OCI-LY7 (cell line): ENCODE results near the gene RTP5. TPM values are rescaled to one million over a fixed set of nuclear protein-coding genes. Genes with fewer than 3 reads are reported as not detected.

Experiments used
- BruUV-seq: library from RNA; stranded (reverse); fragments of 400-500 nt; replicated peaks from 2 replicates; lab custom pipeline; 2021; lab: Mats Ljungman, UMichigan
- CTCF ChIA-PET: fragments of 300-600 bp; sonication (Branson Sonifier 250); formaldehyde crosslinking; loops from one replicate; lab custom pipeline; 2022; ENCODE audit warnings: antibody characterized with exemption; ENCODE audit not compliant: unreplicated experiment; lab: Charles Lee
- POLR2A ChIA-PET: fragments of 300-600 bp; sonication (Branson Sonifier 250); formaldehyde crosslinking; loops from one replicate; lab custom pipeline; 2022; ENCODE audit warnings: antibody characterized with exemption; lab: Charles Lee
- DNase-seq: peaks from one replicate; pipeline ENCODE4 v3.0.0-alpha.2; 2015; ENCODE audit warnings: low spot score
- H2AFZ ChIP-seq: fragments of 200-600 bp; sonication (generic), shearing (Covaris generic); 2 replicates; pipeline ENCODE4 v1.6.1; 2014; ENCODE audit warnings: mild to moderate bottlenecking, antibody characterized with exemption, low read length, moderate library complexity
- H3K27ac ChIP-seq: fragments of 200-600 bp; sonication (generic); 2 replicates; pipeline ENCODE4 v1.5.1; 2014; ENCODE audit warnings: mixed run types, low read depth, mild to moderate bottlenecking, moderate library complexity, low read length, inconsistent platforms; ENCODE audit not compliant: poor library complexity, severe bottlenecking
- H3K36me3 ChIP-seq: fragments of 200-600 bp; sonication (generic); 2 replicates; pipeline ENCODE4 v1.6.1; 2014; ENCODE audit warnings: mild to moderate bottlenecking, antibody characterized with exemption, low read length, moderate library complexity, mixed read lengths; ENCODE audit not compliant: insufficient read depth
- H3K4me1 ChIP-seq: fragments of 200-600 bp; sonication (generic); 2 replicates; pipeline ENCODE4 v1.5.1; 2014; ENCODE audit warnings: mild to moderate bottlenecking, low read length; ENCODE audit not compliant: insufficient read depth, poor library complexity, severe bottlenecking
- H3K4me2 ChIP-seq: fragments of 200-600 bp; sonication (generic); 2 replicates; pipeline ENCODE4 v1.6.1; 2014; ENCODE audit warnings: mild to moderate bottlenecking, low read length
- H3K4me3 ChIP-seq: fragments of 200-600 bp; sonication (generic); 2 replicates; pipeline ENCODE4 v1.5.1; 2014; ENCODE audit warnings: mild to moderate bottlenecking, low read depth, low read length; ENCODE audit not compliant: poor library complexity, severe bottlenecking
- H3K79me2 ChIP-seq: fragments of 200-600 bp; sonication (generic); 2 replicates; pipeline ENCODE4 v1.6.1; 2016; ENCODE audit warnings: low read depth, mild to moderate bottlenecking, low read length, moderate library complexity, mixed read lengths; ENCODE audit not compliant: insufficient read depth
- H3K9me2 ChIP-seq: fragments of 200-600 bp; sonication (generic); 2 replicates; pipeline ENCODE4 v1.6.1; 2016; ENCODE audit warnings: mild to moderate bottlenecking, low read length, mixed read lengths; ENCODE audit not compliant: insufficient read depth
- H3K9me3 ChIP-seq: fragments of 200-600 bp; sonication (generic); 2 replicates; pipeline ENCODE4 v1.6.1; 2014; ENCODE audit warnings: mild to moderate bottlenecking, mixed run types, low read length, mixed read lengths
- H4K20me1 ChIP-seq: fragments of 200-600 bp; sonication (generic); 2 replicates; pipeline ENCODE4 v1.6.1; 2014; ENCODE audit warnings: mild to moderate bottlenecking, antibody characterized with exemption, low read length, moderate library complexity, mixed read lengths; ENCODE audit not compliant: insufficient read depth
- CTCF ChIP-seq: fragments of 200-600 bp; sonication (generic); conservative IDR thresholded peaks from 2 replicates; pipeline ENCODE4 v1.5.1; 2014; ENCODE audit warnings: mild to moderate bottlenecking, antibody characterized with exemption, low read length, moderate library complexity, mixed read lengths
- EZH2phosphoT487 ChIP-seq: fragments of 200-600 bp; sonication (generic); IDR thresholded peaks from 2 replicates; pipeline ENCODE4 v1.6.1; 2018; ENCODE audit warnings: low read depth, borderline replicate concordance, mild to moderate bottlenecking, mixed run types, antibody characterized with exemption, low read length, moderate library complexity, mixed read lengths
- intact Hi-C: fragments of 100-400 bp; cut with micrococcal nuclease; formaldehyde crosslinking; loops from one replicate; pipeline ENCODE4 v1.10.0; 2022; ENCODE audit not compliant: unreplicated experiment
- total RNA-seq, 2 experiments: library from RNA; depleted of rRNA in 1 of 2; stranded (reverse); fragments of >200 nt in 1 of 2; shearing (Covaris generic) in 1 of 2; gene quantifications; 2 replicates each; pipeline ENCODE4 v1.2.3, GENCODE V29; 2014 to 2022

RTP5 gene
- total RNA-seq, 2 experiments from 2014 or later, result not detected

DNA sequence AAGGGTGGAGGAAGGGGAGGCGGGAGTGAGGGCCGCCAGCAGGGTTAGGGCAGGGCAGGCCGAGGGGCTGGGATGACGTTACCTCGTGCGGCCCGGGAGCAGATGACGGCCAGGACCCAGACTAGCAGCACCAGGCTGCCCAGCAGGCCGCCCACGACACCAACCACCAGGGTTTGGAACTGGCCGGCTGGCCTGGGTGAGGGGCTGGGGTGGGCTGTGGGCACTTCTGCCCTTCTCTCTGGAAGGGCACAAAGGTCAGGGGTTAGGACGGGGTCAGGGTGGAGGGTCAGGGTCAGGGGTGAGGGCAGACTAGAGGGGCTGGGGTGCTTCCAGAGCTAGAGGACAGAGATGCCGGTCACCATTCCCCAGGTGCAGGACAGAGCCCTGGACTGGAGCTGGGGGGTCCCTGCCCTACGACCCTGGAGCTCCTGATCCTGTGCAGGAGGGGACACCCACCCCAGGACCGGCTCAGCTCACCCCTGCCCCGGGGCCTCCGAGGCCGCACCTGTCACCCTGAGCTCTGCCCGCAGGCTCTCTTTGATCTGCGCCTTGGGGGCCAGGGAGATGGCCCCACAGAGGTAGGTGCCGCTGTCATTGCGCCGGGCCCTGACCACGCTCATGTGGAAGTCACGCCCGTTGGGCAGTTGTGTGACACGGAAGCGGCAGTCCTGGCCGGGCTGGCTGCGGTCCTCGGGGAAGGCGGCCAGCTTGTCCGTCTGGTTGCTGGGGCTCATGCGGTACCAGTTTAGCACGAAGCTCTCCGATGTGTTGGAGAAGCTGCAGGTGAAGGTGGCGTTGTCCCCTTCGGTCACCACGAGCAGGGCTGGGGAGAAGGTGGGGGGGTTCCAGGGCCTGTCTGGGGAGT, 17.2 kb upstream of the RTP5 start:
- Histone ChIP-seq H3K4me1 (no peaks in the 10 kb centered on the region), H3K4me2 (no peak overlapping the region), H3K79me2 (no peaks in the 10 kb centered on the region), H3K9me3 (no peaks in the 10 kb centered on the region), H2AFZ (no peak overlapping the region), H3K27ac (no peak overlapping the region), H3K9me2 (no peaks in the 10 kb centered on the region), H3K36me3 (no peaks in the 10 kb centered on the region), H3K4me3 (no peak overlapping the region), H4K20me1 (no peaks in the 10 kb centered on the region)
- CTCF ChIA-PET, result no interaction called here
- intact Hi-C loops, result no loop called here
- BruUV-seq, result no TSS peak
- DNase-seq, result no peak
- no peak for TF ChIP-seq CTCF
- no peak for TF ChIP-seq EZH2phosphoT487
- POLR2A ChIA-PET, result no interaction called here

DNA sequence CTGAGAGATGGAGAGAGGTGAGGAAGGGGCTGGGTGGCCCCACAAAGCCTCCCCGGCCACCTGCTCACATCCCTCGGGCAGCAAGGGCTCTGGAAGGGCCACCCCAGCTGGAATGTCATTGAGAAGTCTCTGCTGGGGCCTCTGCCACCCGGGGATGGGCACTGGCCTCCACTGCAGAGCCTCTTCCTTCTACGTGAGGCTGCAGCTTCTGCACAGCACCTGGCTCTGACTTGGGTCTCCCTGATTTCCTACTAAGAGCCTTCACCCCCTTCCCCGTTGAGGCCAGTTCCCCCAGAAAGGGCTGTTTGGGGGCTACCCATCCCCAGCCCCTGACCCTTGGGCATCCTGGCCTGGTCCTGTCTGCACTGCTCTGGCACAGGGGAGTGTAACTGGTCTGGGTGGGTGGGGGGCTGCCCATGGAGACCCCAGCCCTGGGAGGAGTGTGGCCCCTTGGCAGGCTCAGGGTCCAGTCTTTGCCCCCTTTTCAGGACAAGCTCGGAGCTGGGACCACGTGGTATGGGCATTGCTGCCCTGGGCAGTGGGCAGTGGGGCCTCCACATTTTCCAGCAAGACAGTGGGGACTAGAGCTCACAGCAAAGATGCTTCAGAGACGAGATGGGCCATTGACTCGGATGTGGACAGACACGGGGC, 16.4 kb upstream of the RTP5 start:
- TF ChIP-seq EZH2phosphoT487, result no peak
- no peak for TF ChIP-seq CTCF
- ChIA-PET CTCF (no interaction called here), POLR2A (no interaction called here)
- no peaks in the 10 kb centered on the region for H3K36me3 ChIP-seq
- intact Hi-C loops, result no loop called here
- no peak for DNase-seq
- BruUV-seq, result no TSS peak
- no peak overlapping the region for H3K4me2 ChIP-seq
- no peaks in the 10 kb centered on the region for H3K9me3 ChIP-seq
- H3K4me1 ChIP-seq, result no peaks in the 10 kb centered on the region
- H3K9me2 ChIP-seq, result no peaks in the 10 kb centered on the region
- no peaks in the 10 kb centered on the region for H4K20me1 ChIP-seq
- H3K4me3 ChIP-seq, result no peak overlapping the region
- no peaks in the 10 kb centered on the region for H3K79me2 ChIP-seq
- H2AFZ ChIP-seq, result no peak overlapping the region
- H3K27ac ChIP-seq, result no peak overlapping the region
